ENCODE results near the gene CARD6. TPM values are rescaled to one million over a fixed set of nuclear protein-coding genes. Genes with fewer than 3 reads are reported as not detected.

CARD6 gene
- total and polyA plus RNA-seq, 9 of the 15 experiments (the other 6 are each of a cell fraction or from before 2014, with no cell fraction given): 3.5 to 8.3 (median 5.9) TPM

DNA sequence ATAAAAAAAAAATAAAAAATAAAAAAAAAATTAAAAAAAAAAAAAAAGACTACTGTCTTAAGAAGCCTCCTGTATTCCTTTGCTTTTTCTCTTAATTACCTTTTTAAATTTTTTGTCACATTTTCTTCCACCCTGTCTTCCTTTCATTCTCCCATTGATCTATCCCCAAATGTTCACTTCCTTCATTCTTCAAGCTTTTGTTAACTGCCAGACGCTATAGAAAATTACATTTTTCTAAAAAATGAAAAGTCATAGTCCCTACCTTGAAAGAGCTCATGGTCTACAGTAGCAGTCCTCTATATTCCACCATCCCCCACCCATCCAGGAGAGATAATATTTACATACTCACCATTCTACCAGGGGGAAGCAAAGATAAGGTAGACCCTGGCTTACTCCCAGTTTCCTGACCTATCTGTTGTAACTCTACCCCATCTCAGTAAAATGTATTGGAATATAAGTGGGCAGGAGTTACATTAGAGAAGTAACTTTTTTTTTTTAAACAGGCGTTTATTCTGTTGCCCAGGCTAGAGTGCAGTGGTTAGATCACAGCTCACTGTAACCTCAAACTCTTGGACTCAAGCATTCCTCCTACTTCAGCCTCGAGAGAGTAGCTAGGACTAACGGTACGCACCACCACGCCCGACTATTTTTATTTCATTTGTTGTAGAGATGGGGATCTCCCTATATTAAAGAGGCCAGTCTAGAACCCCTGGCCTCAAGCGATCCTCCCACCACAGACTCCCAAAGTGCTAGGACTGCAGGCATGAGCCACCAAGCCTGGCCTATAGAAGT is 39.2 kb upstream of the CARD6 start:
- H3K9me1 ChIP-seq (ENCODE audit: control insufficient read depth, insufficient read depth, low read length): no peaks in the 10 kb centered on the region
- POLR2A ChIA-PET: interaction anchor here (0.5 to 4.0 kb wide), 15 partner anchors 8 to 121 kb away, joined by 3 to 121 read pairs (median 5); partner anchors contain the start of genes RPL37 and TTC33
- peaks cover 21 to 31% of the 10 kb centered on the region in 2 experiments for H3K4me1 ChIP-seq (replicated peaks in 1 of 2; ENCODE audit: control insufficient read depth in 2 of 2, insufficient read depth in 2 of 2, low read length in 2 of 2)
- intact Hi-C loops (cut with micrococcal nuclease): loop anchor here (1.0 to 2.0 kb wide), 3 partner anchors 33 to 77 kb away; partner anchors contain the start of genes RPL37 and TTC33
- no peaks in the 10 kb centered on the region for H4K20me1 ChIP-seq (replicated peaks; ENCODE audit: control insufficient read depth, insufficient read depth, low read length)
- peak overlapping the region; percentile 1; the same call in 1 of the 2 replicates for H3K4me3 ChIP-seq
- H3K79me2 ChIP-seq (ENCODE audit: control insufficient read depth, insufficient read depth, low read length): peaks cover 31% of the 10 kb centered on the region
- H3K27me3 ChIP-seq (ENCODE audit: control insufficient read depth in 2 of 2, insufficient read depth in 2 of 2, low read length in 2 of 2): no peaks in the 10 kb centered on the region
- BruUV-seq (replicated peaks): no TSS peak
- peak overlapping the region; percentile 63 to 67; a peak in 3 of 4 replicates for H3K9ac ChIP-seq (ENCODE audit: insufficient read depth in 1 of 2, low read depth in 2 of 2, low read length in 2 of 2)
- CTCF ChIA-PET (ENCODE audit: low intra/inter-chr PET ratio): interaction anchor here (0.7 kb wide), 1 partner anchor 1176 kb away, joined by 3 read pairs; no protein-coding TSS in a partner anchor
- in situ Hi-C loops (cut with MboI): no loop called here
- no peaks in the 10 kb centered on the region for H3K9me3 ChIP-seq (replicated peaks; ENCODE audit: control insufficient read depth, insufficient read depth, low read depth, low read length)
- peak; percentile 86 for FAIRE-seq
- WGBS (ENCODE audit: insufficient coverage, low coverage, missing lambda C conversion rate): 0% methylated on average over 8 of the region's 8 CpGs
- peak overlapping the region; percentile 65 for H3K4me2 ChIP-seq (ENCODE audit: insufficient read depth, low read length)
- H2AFZ ChIP-seq (ENCODE audit: low read depth, low read length): peak overlapping the region; percentile 86
- no peaks in the 10 kb centered on the region for H3K36me3 ChIP-seq (ENCODE audit: control insufficient read depth, insufficient read depth, low read length)
- peak; percentile 73 for ATAC-seq
- DNase-seq (ENCODE audit: extremely low read depth in 1 of 4, low spot score in 3 of 4): peak; percentile 84 to 94 (median 87)
- peak overlapping the region; percentile 98 for H3K27ac ChIP-seq (ENCODE audit: extremely low read depth, low read depth, low read length)
- TF ChIP-seq, protein P1, sequence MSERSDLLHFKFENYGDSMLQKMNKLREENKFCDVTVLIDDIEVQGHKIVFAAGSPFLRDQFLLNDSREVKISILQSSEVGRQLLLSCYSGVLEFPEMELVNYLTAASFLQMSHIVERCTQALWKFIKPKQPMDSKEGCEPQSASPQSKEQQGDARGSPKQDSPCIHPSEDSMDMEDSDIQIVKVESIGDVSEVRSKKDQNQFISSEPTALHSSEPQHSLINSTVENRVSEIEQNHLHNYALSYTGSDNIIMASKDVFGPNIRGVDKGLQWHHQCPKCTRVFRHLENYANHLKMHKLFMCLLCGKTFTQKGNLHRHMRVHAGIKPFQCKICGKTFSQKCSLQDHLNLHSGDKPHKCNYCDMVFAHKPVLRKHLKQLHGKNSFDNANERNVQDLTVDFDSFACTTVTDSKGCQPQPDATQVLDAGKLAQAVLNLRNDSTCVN (CRISPR knock-in tag; IDR thresholded peaks at IDR 0.05): no peak
- TF ChIP-seq NFIC (IDR thresholded peaks at IDR 0.05) (peak; percentile 93), ETV6 (IDR thresholded peaks at IDR 0.05; ENCODE audit: borderline replicate concordance in 1 of 2, low read depth in 2 of 2, low read length in 1 of 2) (peak in 1 of 2 experiments; percentile 59; a peak in 1 of 4 replicates), ETV6 (CRISPR knock-in tag; IDR thresholded peaks at IDR 0.05; ENCODE audit: borderline replicate concordance) (no peak), GATAD2B (IDR thresholded peaks at IDR 0.05; ENCODE audit: borderline replicate concordance) (peak; percentile 99), SMARCE1 (IDR thresholded peaks at IDR 0.05) (peak; percentile 93), FOXJ2 (tag; IDR thresholded peaks at IDR 0.05) (0 out of 2 replicates have a peak, but pooled peaks have one; percentile 42)
- TF ChIP-seq, protein P2, sequence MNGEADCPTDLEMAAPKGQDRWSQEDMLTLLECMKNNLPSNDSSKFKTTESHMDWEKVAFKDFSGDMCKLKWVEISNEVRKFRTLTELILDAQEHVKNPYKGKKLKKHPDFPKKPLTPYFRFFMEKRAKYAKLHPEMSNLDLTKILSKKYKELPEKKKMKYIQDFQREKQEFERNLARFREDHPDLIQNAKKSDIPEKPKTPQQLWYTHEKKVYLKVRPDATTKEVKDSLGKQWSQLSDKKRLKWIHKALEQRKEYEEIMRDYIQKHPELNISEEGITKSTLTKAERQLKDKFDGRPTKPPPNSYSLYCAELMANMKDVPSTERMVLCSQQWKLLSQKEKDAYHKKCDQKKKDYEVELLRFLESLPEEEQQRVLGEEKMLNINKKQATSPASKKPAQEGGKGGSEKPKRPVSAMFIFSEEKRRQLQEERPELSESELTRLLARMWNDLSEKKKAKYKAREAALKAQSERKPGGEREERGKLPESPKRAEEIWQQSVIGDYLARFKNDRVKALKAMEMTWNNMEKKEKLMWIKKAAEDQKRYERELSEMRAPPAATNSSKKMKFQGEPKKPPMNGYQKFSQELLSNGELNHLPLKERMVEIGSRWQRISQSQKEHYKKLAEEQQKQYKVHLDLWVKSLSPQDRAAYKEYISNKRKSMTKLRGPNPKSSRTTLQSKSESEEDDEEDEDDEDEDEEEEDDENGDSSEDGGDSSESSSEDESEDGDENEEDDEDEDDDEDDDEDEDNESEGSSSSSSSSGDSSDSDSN (IDR thresholded peaks at IDR 0.05; ENCODE audit: borderline replicate concordance in 1 of 2, low read depth in 2 of 2, low read length in 2 of 2): 0 out of 4 replicates have a peak, but pooled peaks of 1 of the 2 experiments have one; percentile 24
- TF ChIP-seq, protein P3, sequence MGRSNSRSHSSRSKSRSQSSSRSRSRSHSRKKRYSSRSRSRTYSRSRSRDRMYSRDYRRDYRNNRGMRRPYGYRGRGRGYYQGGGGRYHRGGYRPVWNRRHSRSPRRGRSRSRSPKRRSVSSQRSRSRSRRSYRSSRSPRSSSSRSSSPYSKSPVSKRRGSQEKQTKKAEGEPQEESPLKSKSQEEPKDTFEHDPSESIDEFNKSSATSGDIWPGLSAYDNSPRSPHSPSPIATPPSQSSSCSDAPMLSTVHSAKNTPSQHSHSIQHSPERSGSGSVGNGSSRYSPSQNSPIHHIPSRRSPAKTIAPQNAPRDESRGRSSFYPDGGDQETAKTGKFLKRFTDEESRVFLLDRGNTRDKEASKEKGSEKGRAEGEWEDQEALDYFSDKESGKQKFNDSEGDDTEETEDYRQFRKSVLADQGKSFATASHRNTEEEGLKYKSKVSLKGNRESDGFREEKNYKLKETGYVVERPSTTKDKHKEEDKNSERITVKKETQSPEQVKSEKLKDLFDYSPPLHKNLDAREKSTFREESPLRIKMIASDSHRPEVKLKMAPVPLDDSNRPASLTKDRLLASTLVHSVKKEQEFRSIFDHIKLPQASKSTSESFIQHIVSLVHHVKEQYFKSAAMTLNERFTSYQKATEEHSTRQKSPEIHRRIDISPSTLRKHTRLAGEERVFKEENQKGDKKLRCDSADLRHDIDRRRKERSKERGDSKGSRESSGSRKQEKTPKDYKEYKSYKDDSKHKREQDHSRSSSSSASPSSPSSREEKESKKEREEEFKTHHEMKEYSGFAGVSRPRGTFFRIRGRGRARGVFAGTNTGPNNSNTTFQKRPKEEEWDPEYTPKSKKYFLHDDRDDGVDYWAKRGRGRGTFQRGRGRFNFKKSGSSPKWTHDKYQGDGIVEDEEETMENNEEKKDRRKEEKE (IDR thresholded peaks at IDR 0.05; ENCODE audit: borderline replicate concordance in 1 of 2, control insufficient read depth in 1 of 2, low read depth in 2 of 2, low read length in 1 of 2): 0 out of 4 replicates have a peak, but pooled peaks of 1 of the 2 experiments have one; percentile 23
